Pons (tissue), 1 donor: ENCODE results near the gene CMTM4.

Experiments
- DNase-seq: peaks from one replicate; pipeline ENCODE4 v3.0.0-alpha.2; 2016; ENCODE audit warnings: low spot score

CMTM4 gene

DNA sequence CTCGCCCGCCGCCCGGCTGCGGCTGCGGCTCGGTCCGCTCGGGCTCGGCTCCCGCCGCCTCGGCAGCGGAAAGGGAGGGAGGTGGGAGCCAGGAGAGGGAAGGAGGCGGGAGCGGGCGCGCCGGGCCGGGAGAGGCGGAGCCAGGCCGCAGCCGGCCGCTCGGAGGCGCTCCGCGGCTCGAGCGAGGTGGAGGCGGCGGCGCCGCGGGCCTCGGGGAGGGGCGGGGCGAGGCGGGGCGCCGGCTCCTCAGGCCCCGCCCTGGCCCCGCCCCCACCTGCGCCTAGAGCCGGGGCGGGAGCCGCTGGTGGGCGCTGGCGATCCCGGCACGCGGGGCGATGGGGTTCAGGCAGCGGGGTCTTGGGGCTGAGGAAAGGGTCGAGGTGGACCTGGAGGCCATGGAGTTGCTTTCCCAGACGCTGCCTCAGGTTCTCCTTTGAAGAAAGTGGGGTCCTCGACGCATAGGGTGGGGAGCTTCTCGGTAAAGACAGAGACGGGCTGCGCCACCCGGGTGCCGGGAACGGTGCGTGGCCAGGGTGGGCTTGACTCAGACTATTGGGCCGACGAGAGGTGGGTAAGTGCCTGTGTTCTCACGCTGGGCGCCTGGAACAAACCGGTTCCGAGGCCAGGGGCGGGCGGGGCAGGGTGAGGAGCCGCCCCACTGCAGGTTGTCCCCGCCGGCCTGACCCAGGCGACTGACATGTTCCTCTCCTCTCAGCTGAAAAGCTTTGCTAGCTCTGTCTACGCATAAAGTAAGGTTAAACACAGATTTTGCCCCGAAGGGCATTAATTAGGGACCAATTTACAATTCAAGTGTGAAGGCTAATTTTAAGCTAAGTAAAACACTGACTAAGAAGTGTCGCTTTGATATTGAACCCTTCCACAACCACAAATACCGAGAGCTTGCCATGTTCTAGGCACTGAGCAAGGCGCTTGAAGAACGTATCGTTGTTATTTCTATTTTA lies at the start of gene CMTM4:
Gene CMTM4 (minus strand): TSS at position 75 of the 962 bp plus-strand sequence. CDS start 218 bp downstream, outside the sequence.
- DNase-seq: peak; percentile 85

DNA sequence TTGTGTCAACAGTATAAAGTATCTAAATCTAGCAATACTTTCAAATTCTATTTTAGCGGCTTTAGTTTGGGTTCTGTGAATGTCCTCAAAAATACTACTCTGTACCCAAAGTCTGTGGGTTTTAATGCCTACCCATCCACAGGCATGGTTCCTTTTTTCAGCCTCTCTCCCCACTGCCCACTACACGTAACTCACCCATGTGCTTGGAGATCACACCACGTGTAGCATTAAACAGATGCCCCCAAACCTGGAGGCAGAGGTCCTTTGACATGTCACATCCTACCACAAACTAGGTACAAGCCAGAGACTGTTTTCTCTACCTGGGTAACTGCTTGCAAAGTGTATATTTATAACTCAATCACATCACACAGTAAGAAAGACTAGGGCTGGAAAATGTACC lies 49.5 kb upstream of the CMTM4 start:
- no peak for DNase-seq

DNA sequence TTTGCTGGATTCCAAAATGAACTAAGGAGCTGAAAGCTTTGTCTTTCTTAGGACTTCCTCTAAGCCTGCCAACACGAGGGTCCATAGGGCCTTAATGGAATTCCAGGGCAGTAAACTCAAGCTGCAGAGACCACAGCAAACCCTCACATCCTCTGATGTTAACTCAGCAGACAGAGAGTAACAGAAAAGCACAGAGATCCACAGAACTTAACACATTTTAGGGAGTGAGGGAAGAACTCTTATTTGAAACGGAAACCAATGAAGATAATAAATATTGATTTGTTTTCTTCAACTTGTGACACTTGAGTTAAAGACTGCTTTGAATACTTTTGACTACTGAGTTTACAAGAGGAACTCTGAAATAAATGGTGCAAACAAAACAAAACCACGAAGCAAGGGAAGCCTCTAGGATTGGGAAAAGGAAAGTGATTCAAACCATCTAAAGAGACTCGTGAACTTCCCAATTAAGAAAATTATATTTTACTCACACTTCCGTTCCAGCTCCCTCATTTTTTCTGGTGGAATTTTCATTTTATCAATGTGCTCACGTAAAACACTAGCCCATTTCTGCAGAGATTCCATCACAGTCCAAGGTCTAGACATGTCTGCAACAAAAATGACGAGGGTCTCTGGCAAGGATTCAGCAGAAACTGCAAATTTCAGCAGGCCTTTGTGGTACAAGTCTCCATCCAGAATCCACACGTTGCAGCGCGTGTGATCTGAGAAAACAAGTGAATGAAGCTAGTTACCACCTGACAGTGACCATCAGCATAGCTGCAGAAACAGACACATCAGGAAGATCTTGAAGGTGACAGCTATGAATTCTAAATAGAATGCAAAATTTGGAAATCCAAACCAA lies 45.6 kb upstream of the CMTM4 start:
- DNase-seq: peak; percentile 66

DNA sequence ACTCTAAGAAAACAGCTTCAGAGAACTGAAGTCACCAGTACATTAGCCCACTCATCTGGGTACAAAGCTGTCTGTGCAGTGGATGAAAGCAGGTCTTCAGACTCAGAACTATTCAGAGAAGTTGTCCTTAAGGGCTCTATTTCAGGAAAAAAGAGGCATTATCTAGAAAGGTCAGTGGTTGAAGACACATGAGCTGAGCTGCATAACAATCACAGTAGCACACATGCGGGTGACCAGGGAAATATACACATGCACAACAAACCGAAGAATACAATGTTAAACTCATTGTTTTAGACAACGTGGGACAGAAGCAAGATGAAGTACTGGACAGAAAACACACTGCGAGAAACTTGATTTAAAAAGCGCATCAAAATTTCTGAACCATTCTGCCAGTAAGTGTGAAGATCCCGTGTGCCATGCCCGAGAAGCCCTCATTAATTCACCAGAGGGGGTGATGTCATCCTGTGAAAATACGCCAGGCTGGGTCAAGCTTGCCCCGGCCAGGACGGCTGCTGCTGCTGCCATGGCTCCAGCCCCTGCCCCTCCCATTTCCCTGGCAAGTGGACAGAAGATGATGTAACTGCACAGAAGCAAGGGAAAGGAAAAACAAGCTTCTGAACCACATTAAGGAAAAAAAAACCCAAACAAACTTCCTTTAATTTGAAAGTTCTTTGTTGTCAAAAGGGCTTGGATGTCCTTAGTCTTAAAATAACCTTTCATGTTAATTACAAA lies 44.8 kb upstream of the CMTM4 start:
- DNase-seq: peak; percentile 99

DNA sequence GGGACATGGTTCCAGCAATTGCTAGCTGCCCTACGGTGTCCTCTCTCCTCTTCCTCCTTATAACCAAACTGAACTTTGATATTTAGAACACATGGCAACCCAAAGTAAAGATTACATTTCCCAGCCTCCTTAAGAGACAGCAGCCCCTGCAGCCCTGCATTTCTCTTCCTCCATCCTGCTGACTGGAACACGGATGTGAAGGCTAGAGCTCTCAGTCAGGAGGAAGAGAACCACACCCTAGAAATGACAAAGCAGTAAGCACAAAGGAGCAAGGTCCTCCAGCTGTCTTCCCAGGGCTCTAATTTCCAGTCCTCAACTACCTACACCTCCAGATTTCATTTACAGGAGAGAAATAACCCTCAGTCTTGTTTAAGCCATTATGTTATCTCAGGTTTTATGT lies 44.0 kb upstream of the CMTM4 start:
- DNase-seq: no peak

DNA sequence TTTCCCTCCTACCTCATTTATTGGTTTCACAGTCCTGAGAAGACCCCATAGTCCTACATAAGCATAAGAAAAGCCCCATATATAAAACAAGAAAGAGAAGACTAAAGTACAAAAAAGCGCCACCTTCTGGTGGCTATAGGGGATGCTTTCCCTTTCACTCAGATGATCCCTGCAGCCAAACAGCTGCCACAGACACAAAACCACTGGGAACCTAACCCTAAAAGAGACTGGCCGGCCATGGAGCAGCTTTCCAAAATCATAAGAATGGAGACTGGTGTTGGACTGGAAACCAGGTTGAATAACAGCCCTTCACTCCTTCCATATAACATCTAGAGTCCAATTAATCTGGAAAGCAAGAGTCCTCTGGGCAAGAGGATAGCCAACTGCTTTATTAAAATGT lies 43.5 kb upstream of the CMTM4 start:
- DNase-seq: peak; percentile 61

DNA sequence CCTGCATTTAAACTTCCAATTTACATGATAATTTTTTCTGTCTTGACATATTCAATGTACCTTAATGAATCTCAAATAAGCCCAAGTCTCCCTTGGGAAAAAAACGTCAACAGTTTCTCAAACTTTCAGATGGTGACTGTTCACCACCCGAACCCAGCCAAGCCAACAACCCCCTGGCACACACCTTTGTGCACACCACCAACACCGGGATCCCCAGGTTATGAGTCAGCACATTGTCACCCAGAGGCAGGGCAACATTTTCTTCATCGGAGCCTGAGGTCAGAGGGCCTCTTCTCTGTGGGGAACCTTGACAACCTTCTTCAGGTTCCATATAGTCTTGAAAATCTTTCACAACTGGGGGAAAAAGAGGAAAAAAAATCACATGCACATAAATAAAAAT lies 39.3 kb upstream of the CMTM4 start:
- DNase-seq: no peak

DNA sequence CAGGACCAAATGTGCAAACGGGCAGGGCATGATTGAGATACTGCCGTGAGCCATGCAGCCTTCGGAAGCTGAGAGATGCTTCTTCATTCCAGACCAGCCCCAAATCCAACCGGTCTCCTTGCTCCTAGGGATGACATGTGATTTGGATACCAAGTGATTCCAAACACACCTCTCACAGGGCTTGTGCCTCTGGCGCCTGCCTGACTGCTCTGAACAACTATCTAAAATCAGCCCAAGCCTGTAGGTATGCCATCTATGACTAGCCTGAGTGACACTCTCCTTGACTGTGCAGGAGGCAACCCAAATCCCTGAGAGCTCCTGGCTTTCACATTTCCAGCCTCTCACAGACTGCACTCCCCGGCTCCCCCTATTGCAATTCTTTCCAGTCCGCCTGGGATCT lies 34.6 kb upstream of the CMTM4 start:
- no peak for DNase-seq

DNA sequence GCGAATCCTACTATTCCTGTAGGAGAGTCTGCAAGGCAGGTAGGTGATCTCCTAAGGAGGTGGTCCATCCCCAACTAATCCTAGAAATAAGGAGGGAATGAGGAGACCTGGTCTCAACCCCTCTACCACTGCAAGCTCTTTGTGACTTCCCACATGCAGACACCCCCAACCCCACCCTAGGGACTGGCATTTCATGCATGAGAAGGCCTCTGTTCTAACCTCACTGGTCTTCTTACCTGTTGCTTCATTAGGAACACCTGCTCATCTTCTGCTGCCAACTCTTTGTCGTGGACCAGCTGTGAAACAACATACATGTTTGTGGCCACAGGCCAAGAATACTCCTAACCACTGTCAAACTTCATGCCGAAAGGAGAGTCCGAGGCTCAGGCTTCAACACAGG lies 32.3 kb upstream of the CMTM4 start:
- DNase-seq: no peak

DNA sequence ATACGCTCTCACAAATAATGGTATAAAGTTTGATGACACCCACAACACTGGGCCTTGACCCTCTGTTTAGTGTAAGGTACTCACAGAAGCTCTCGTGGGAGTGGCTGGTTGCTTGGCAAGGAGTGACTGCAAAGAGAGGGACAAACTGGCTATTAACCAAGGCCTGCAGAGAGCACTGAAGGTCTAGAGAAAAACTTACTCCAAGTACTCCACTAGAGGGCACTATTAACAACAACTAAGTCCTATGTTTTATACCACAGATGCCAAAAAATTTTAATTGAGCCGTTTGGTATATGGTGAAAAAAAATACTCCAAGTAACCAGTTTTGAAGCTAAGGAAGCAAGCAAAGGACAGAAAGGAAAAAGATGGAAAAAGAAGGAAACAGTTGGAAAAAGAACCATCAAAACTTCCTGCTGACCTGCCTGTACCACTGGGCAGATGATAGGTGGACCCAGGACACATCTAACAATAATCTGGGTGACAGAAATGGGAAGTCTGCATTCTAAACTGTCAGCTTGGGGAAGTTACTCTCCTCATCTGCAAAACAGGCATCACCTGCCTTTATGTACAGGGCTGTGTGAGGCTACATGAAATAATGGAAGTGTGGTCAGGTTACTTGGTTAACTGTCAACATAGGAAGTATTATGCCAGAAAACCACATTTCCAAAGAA lies 31.7 kb upstream of the CMTM4 start:
- peak; percentile 89 for DNase-seq

DNA sequence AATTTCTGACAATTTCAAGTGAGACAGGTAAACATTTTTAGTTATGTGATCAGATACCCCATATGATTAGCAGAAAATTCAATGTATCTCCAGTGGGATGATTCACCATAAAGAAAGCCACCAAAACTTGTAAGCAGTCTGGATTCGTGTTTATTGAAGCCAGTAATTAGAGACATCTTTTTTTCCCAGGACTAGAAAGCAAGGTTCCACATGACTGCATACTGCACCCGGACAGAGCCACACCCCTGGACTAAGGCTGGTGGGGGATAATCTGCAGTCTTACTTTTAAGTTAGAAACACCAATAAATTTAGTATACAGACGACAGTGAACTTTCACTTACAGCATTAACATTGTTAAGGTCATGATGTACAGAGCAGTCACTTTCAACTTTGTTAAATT lies 24.2 kb upstream of the CMTM4 start:
- DNase-seq: no peak

DNA sequence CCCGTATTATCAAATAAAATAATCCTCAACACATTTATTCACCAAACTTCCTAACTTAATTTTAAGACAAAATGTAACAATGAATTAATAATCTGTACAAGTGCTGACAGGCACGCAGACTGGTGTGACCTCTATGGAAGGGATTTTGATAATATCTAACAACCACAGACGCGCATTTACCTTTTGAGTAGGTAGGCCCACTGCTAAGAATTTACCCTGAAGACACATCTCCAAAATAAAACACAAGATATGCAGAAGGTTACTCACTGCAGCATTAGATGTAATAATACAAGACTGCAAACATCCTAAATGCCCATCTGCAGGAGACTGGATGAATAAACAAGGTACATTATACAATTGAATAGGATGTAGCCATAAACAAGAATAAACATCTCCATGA lies 22.7 kb upstream of the CMTM4 start:
- DNase-seq: no peak

DNA sequence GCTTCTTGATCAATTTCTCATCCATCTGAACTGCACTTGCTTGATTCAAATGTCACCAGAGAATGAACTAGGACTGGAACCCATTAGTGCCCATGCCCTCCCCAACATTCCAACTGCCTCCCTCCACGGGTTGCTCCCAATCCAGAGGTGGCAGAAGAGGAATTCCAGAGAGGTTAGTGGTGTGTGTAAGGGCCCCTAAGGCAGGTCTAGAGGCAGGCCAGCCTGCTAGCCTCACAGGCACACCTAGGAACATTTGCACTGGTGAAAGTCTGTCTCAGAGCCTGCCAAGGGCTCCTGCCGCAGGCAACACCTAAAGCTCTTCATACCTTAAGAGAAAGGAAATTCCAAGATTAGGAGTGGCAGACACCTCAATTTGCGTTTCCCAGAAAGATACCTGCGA lies 21.2 kb upstream of the CMTM4 start:
- DNase-seq: no peak

DNA sequence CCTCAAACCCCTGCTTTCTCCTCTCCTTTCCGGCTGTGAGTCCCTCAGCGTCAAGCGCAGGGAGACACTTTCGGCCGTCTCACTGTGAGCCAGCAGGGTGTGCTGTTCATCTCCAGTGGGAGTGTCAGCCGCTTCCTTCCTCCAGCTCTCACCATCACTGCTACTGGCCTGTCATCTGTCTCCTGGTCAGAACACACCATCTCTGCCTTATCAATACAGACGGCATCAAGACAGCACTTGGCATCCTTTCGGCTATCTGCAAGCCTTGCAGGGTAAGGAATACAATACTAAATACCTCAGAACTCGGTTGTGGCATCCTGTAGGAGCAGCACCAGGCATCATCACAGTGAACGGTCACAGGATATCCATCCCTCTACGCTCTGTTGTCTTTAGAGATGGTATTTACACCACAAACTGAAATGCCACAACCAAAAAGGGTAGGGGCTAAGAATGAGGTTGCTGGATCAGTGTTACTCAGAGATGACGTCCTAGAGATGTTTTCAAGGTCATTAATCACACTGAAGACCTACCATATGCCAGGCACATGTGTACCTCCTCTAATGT lies 20.7 kb upstream of the CMTM4 start:
- DNase-seq: peak; percentile 57

DNA sequence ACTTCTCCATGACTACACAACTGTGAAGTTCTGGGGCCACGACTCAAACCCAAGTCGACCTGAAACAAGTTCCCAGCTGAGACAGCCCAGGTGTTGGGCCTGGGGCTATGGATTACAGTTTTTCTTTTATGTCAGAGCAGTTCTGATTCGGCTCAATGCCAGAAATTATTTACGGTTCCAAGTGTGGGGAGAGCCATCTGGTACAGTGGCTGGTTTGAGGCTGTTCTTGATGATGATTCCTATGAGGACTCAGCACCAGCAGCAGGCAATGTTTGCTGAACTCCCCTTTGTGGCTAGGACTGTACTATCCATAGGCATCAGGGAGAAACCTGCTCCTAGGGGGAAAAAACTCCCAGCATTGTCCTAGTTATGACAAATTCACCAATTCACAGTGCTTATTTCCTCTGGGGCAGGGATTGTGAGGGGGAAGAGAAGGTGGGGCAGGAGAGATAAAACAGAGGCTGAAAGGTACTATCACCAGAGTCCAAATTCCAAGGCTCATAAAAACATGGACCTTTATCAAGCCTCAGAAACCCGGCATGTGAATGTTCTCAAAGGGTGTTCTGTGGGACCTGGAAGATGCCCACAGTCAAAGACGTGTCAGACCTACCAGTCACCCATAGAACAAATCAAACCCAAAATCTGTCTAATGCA lies 18.2 kb upstream of the CMTM4 start:
- no peak for DNase-seq

DNA sequence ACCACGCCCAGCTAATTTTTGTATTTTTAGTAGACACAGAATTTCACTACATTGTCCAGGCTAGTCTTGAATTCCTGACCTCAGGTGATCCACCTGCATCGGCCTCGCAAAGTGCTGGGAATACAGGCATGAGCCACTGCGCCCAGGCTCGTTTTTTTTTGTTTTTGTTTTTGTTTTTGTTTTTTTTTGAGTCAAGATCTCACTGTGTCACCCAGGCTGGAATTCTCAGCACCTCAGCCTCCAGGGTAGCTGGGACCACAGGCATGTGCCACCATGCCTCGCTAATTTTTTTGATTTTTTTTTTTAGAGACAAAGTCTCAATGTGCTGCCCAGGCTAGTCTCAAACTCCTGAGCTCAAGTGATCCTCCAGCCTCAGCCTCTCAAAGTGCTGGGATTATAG lies 17.5 kb upstream of the CMTM4 start:
- DNase-seq: no peak

DNA sequence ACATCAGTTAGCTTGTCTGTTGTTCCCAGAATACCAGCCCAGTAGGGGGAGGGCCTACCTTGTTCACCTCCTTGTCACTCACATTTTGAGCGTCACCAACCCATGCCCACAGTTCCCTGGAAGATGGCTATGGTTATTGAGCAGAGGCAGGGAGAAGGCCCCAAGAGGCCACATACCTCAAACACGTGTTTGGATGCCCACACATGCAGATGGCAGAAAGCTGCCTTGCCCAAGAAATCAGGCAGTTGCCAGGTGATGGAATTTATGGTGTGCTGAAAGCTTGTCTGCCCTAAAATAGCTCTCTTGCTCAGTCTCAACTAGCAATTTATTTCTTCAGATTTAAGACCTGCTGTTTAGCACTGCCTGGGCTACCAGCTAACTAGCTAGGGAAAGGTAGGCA lies 16.5 kb upstream of the CMTM4 start:
- no peak for DNase-seq

DNA sequence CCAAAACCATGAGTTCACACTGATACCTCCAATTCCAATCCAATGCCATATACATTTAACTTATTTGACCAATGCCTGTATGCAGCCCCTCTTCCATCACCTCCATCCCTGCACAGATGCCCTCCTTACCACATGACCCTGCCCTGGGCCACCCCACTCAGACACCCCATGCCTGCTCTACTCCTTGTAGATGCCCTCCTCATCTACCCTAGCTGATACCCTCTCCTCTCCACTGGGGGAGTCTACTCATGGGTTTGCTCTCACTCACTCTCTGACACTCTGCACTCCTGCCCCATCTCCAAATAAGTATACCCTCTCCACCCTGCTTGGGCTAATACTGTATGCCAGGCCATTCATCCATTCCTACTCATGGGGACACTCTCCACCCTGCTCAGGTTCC lies 16.0 kb upstream of the CMTM4 start:
- DNase-seq: no peak

DNA sequence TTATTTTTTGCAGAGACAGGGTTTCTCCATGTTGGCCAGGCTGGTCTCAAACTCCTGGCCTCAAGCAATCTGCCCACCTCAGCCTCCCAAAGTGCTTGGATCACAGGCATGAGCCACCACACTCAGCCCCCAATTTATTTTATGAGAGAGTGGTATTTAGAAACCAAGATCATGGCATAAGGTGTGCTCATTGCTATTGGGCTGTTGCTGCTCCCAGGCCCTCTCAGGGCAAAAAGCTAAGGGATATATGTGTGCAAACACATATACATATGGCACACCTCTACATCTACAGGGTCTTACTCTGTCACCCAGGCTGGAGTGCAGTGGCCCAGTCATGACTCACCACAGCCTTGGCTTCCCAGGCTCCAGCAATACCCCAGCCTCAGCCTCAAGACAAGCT lies 15.0 kb upstream of the CMTM4 start:
- no peak for DNase-seq

DNA sequence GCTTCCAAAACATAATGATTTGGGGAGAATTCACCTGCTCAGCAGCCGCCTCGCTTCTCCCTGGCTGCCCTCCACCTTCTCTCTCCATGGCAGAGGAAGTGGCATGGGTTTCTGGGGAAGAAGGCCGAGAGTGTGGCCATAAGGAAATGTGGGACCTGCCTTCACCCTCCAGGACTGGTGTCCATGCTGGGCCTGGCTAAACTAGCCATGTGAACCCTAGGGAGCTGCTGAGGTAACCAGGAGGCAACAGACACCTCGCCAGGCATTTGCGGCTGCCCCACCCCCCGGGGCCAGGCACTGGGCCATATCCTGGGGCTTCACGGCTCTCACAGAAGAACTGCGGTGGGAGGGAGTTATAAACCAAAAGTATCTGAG lies 9.9 kb upstream of the CMTM4 start:
- DNase-seq: no peak
